Measurements from ENCODE around the gene SDHB.

SDHB gene

GRCh38 chr1:16986560-16986959, 67.3 kb downstream of the SDHB start:
- DNase-seq (ENCODE audit: low read depth), result no peak

GRCh38 chr1:16986113-16986512, 67.7 kb downstream of the SDHB start:
- DNase-seq (ENCODE audit: low read depth), result no peak

GRCh38 chr1:16984717-16985116, 69.1 kb downstream of the SDHB start:
- DNase-seq (ENCODE audit: low read depth), result peak; percentile 94

- DNase-seq (ENCODE audit: low read depth), result no peak
Measured at GRCh38 chr1:16983649-16984048, 70.2 kb downstream of the SDHB start.

- DNase-seq (ENCODE audit: low read depth), result no peak
Measured at GRCh38 chr1:16982902-16983301, 70.9 kb downstream of the SDHB start.

- peak; percentile 96 for DNase-seq (ENCODE audit: low read depth)
Measured at GRCh38 chr1:16981269-16981849, 72.5 kb downstream of the SDHB start.

DNA sequence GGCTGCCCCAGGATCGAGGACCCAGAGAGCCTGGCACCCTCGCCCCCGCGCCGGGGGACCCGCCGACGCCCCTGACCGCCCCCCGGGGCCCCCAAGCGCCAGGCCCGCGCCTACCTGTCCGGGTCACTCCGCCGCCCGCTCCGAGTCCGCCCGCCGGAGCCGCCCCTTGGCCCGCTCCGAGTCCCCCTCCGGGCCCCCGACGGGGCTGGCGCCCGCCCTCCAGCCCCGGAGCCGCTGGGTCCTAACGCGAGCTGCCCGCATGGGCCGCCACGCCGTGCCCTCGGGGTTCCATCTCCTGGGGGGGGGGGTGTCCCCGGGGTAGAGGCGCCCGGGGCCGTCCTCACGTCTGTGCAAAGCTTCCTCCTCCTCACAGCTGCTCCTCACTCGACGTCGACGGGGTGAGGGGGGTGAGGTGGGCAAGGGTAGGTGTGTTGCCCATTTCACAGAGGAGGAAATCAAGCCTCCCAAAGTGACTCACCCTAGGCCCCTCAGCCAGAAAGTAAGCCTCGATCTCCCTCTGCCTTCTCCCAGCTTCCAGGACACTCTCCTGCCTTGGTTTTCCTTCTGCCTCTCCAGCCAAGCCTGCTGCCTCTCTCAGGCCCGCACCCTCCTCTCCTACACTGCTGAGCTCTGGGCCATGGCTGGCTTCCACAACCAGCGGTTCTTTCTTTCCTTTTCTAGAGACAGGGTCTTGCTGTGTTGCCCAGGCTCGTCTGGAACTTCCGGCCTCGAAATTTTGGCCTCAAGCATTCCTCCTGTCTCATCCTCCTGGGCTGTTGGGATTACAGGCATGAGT, 73.2 kb downstream of the SDHB start, which contains the start of gene MFAP2:
TSS of gene MFAP2 (minus strand) at position 148 of the 796 bp plus-strand sequence. CDS start 2,347 bp downstream, outside the sequence.
- DNase-seq (ENCODE audit: low read depth), result peak; percentile 81

GRCh38 chr1:16979475-16980327, 74.1 kb downstream of the SDHB start:
- peak; percentile 50 for DNase-seq (ENCODE audit: low read depth)

- peak; percentile 96 for DNase-seq (ENCODE audit: low read depth)
Measured at GRCh38 chr1:16978567-16979474, 75.0 kb downstream of the SDHB start.

- no peak for DNase-seq (ENCODE audit: low read depth)
Measured at GRCh38 chr1:16978139-16978538, 75.7 kb downstream of the SDHB start.

DNA sequence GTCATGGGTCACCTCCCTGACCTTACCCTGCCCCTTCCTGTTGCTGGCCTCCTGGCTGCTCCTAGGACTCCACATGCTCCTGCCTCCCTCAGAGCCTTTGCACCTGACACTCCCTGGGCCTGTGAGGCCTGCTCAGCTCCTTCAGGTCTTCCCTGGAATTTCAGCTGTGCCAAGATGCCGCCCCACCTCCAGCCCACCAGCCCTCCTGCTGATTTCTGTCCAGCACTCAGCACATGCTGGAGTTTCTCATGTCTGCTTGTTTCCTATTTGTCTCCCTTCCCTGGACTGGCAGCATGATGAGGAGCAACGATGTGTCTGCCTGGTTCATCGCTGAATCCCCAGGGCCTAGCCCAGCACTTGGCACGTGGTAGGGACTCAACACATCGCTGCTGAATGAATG, 76.5 kb downstream of the SDHB start:
- DNase-seq (ENCODE audit: low read depth), result no peak

- DNase-seq (ENCODE audit: low read depth), result no peak
Measured at GRCh38 chr1:16976966-16977365, 76.9 kb downstream of the SDHB start.

GRCh38 chr1:16975838-16976237, 78.0 kb downstream of the SDHB start:
- no peak for DNase-seq (ENCODE audit: low read depth)

DNA sequence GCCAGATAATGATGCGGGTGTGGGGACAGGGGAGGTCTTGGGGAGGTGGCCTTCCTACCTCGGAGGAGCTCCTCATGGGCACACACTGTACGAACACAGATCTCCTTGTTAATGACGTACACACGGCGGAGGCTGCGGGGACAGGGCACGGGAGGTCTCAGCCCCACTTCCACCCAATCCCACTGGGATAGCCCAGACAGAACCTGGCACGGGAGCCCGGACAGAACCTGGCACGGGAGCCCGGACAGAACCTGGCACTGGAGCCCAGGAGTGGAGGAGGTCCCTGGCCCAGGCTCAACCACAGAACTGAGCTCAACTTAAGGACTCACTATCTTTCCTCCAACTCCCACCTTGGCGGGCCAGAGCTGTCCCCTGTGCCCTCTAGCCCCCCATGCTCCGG, 78.6 kb downstream of the SDHB start:
- no peak for DNase-seq (ENCODE audit: low read depth)

DNA sequence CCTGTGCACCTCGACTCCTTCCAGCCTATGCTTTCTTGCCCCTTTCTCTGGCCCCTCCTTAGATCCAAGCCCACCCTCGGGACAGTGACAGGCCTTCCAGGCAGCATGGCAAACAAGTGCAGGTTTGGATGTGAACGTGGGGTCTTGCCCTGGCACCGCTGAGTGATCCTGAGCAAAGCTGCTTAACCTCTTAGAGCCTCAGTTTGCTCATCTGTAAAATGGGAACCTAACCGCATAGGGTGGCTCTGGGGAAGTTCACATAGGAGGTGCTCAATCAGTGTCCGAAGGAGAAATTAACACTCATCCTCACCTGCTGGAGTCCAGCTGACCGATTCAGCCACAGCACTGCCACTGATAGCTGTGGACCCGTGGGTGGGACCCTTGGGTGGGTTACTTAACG, 80.6 kb downstream of the SDHB start:
- no peak for DNase-seq (ENCODE audit: low read depth)

- DNase-seq (ENCODE audit: low read depth), result no peak
Measured at GRCh38 chr1:16972189-16972895, 81.5 kb downstream of the SDHB start.

DNA sequence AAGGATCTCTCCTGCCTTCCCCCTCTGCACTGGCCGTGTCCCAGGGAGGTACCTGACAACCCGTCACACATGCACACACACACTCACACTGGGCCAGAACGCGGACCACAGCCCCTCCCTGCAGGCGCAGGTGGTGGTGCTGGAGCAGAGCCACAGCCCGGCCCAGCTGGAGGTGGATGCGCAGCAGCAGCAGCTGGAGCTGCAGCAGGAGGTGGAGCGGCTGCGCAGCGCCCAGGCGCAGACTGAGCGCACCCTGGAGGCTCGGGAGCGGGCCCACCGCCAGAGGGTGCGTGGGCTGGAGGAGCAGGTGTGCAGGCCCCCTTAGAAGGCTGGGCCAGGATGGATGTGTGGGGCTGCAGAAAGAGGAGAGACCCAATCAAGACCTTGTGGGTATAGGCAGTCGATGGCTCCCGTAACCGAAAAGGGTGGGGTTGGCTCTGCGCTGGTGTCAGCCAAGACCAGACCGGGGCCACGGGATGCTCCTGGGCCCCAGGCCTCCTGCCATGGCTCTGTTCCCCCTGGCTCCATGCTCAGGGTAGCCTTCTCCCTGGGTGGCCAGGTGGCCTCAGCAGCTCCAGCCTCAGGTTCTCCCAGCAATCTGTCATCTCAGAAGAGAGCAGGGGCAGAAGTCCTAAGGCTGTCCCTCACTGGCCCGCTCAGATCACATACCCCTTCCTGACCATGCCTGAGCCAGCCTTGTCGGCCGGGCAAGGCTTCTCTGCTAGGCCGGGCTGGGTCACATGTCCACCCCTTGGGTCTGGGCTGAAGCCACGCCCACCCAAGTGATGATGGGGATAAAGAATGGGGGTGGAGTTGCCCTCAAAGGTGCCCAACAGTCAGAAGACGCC, 82.3 kb downstream of the SDHB start:
- peak; percentile 84 for DNase-seq (ENCODE audit: low read depth)

GRCh38 chr1:16970132-16970910, 83.5 kb downstream of the SDHB start:
- no peak for DNase-seq (ENCODE audit: low read depth)

DNA sequence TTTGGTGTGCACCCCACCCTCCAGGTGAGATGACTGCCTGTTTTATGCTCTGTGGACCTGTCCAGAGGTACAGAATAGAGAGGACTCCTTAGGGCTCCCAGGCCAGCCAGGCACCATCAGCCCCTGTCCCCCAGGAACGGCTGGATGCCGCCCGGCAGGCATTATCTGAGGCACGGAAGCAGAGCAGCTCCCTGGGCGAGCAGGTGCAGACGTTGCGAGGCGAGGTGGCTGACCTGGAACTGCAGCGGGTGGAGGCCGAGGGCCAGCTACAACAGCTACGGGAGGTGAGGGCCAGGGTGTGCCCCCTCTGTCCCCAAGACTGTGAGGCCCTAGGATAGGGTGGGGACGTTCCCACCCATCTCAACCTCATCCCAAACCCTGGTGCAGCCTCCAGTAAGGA, 84.2 kb downstream of the SDHB start:
- DNase-seq (ENCODE audit: low read depth), result no peak

All from EH (cell line).